ENCODE results near the gene TTC22. TPM values are rescaled to one million over a fixed set of nuclear protein-coding genes. Genes with fewer than 3 reads are reported as not detected.
A peak's percentile ranks its signal among the peaks of the same experiment; 100 is the strongest.

The TTC22 gene
- total and polyA plus RNA-seq, 8 donors, result 4.2 to 65.2 (median 21.6) TPM

DNA sequence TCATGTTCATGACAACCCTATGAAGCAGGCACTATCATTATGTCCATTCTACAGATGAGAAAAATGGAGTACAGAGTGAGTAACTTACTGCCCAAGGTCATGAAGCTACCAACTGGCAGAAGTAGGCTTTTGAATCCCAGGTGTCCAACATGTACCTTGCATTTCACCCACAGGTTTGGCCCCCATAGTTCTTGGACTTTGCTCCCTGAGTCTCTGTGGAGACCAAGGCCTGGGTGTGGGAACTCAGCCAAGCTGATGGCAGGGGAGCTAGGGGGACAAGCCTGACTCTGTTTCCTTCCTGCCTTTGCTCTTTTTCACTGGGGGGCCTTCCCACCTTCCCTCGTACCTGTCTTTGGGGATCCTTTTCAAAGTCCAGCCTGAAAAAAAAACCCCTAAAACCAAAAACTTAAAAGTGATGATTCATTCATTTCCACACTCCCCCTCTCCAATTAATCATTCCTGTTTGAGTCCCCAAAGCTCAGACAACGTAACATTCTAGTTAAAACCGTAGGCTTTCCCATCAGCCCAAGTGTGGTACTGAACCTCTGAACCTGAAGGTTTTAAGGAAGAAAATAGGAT, 8.5 kb upstream of the TTC22 start:
- no peak overlapping the region for H3K27ac ChIP-seq
- H3K9me3 ChIP-seq, result no peaks in the 10 kb centered on the region
- TF ChIP-seq, protein P1, sequence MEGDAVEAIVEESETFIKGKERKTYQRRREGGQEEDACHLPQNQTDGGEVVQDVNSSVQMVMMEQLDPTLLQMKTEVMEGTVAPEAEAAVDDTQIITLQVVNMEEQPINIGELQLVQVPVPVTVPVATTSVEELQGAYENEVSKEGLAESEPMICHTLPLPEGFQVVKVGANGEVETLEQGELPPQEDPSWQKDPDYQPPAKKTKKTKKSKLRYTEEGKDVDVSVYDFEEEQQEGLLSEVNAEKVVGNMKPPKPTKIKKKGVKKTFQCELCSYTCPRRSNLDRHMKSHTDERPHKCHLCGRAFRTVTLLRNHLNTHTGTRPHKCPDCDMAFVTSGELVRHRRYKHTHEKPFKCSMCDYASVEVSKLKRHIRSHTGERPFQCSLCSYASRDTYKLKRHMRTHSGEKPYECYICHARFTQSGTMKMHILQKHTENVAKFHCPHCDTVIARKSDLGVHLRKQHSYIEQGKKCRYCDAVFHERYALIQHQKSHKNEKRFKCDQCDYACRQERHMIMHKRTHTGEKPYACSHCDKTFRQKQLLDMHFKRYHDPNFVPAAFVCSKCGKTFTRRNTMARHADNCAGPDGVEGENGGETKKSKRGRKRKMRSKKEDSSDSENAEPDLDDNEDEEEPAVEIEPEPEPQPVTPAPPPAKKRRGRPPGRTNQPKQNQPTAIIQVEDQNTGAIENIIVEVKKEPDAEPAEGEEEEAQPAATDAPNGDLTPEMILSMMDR (IDR thresholded peaks at IDR 0.05), result no peak
- TF ChIP-seq POLR2A (IDR thresholded peaks at IDR 0.05), result no peak
- no peak for TF ChIP-seq POLR2AphosphoS5 (IDR thresholded peaks at IDR 0.05)
- no peak for TF ChIP-seq EP300 (IDR thresholded peaks at IDR 0.05)
- peak; percentile 26 to 56 for DNase-seq
- intact Hi-C loops (cut with DNase I; ENCODE audit: low total_unique reads), result loop anchor here (5.0 kb wide), 1 partner anchor 137 kb away; no protein-coding TSS in a partner anchor
- H3K4me3 ChIP-seq, result no peak overlapping the region
- H3K27me3 ChIP-seq, result peaks cover 0 to 8% (median 0%) of the 10 kb centered on the region in 3 donors
- WGBS, 5 donors, result 24 to 41% (median 37%) methylated on average over 3 of the region's 3 CpGs
- H3K36me3 ChIP-seq, result no peaks in the 10 kb centered on the region
- peaks cover 0 to 20% (median 3%) of the 10 kb centered on the region in 4 donors for H3K4me1 ChIP-seq

DNA sequence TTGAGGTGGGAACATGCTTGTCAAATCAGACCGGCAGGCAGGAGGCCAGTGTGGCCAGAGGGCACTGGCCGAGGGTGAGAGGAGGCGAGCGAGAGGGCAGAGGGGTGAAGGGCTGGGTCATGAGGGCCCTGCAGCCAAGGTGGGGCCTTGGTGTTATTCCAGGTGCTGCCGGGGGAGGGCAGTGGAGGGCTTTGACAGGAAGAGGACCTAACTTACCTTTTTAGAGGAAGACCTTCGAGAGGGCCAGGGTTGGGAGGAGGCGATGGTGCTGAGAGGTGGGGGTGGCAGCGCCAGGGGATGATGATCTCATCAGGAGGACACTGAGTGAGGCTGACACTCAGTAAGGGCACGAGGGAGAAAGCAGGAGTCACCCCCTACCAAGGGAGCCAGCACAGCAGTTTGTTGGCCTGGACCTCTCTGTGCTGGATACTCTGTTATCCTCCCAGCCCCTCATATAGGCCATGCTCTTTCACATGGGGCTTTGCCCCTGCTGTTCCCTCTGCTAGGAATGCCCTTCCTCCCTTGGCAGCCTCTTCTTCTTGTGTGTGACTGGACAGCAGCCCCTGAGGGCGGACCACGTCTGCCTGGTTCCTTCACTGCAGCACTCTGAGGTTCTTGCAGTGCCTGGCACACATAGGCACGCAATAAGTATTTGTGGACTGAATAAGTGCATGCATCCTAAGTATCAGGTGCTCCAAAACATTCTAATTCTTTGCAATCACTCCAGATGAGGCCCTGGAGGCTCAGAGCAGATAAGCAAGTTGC, 7.5 kb upstream of the TTC22 start:
- H3K36me3 ChIP-seq, result no peaks in the 10 kb centered on the region
- H3K27me3 ChIP-seq, result peaks cover 0 to 8% (median 0%) of the 10 kb centered on the region in 3 donors
- TF ChIP-seq POLR2AphosphoS5 (IDR thresholded peaks at IDR 0.05) (no peak), POLR2A (IDR thresholded peaks at IDR 0.05) (no peak), EP300 (IDR thresholded peaks at IDR 0.05) (no peak)
- TF ChIP-seq, protein P1 (IDR thresholded peaks at IDR 0.05), result no peak
- DNase-seq, result peak in 1 of 2 donors; percentile 20
- H3K9me3 ChIP-seq, result no peaks in the 10 kb centered on the region
- no peak overlapping the region for H3K4me3 ChIP-seq
- intact Hi-C loops (cut with DNase I; ENCODE audit: low total_unique reads), result no loop called here
- H3K27ac ChIP-seq, result no peak overlapping the region
- H3K4me1 ChIP-seq, result peaks cover 0 to 29% (median 3%) of the 10 kb centered on the region in 4 donors
- WGBS, 5 donors, result 68 to 90% (median 78%) methylated on average over 12 of the region's 12 CpGs

- TF ChIP-seq, protein P1 (IDR thresholded peaks at IDR 0.05), result no peak
- TF ChIP-seq POLR2AphosphoS5 (IDR thresholded peaks at IDR 0.05) (no peak), POLR2A (IDR thresholded peaks at IDR 0.05) (no peak), EP300 (IDR thresholded peaks at IDR 0.05) (no peak)
- WGBS, 5 donors, result 78 to 93% (median 81%) methylated on average over 6 to 7 of the region's 7 CpGs
- Histone ChIP-seq H3K4me1 (peaks cover 0 to 30% (median 3%) of the 10 kb centered on the region in 4 donors), H3K27me3 (peaks cover 0 to 8% (median 0%) of the 10 kb centered on the region in 3 donors), H3K27ac (peak overlapping the region in 3 of 5 donors; percentile 16 to 53 (median 43)), H3K9me3 (no peaks in the 10 kb centered on the region), H3K4me3 (no peak overlapping the region), H3K36me3 (no peaks in the 10 kb centered on the region)
- peak in 1 of 2 donors; percentile 23 for DNase-seq
- intact Hi-C loops (cut with DNase I; ENCODE audit: low total_unique reads), result no loop called here
These were observed 6.6 kb upstream of the TTC22 start for GRCh38 chr1:54807756-54808155.

GRCh38 chr1:54806931-54807611, 5.9 kb upstream of the TTC22 start:
- WGBS, 5 donors, result 56 to 61% (median 56%) methylated on average over 5 to 11 of the region's 11 CpGs

More at GRCh38 chr1:54806931-54807611, 5.9 kb upstream of the TTC22 start:
- TF ChIP-seq EP300 (IDR thresholded peaks at IDR 0.05) (no peak), POLR2AphosphoS5 (IDR thresholded peaks at IDR 0.05) (no peak), POLR2A (IDR thresholded peaks at IDR 0.05) (no peak)
- TF ChIP-seq, protein P1 (IDR thresholded peaks at IDR 0.05), result no peak
- Histone ChIP-seq H3K27ac (peak overlapping the region in 3 of 5 donors; percentile 16 to 53 (median 43)), H3K9me3 (no peaks in the 10 kb centered on the region), H3K4me1 (peaks cover 0 to 30% (median 4%) of the 10 kb centered on the region in 4 donors), H3K4me3 (no peak overlapping the region), H3K36me3 (no peaks in the 10 kb centered on the region), H3K27me3 (peaks cover 0 to 8% (median 0%) of the 10 kb centered on the region in 3 donors)
- intact Hi-C loops (cut with DNase I; ENCODE audit: low total_unique reads), result no loop called here
- peak; percentile 63 to 64 for DNase-seq
